Lower lobe of right lung (tissue), 2 donors: ENCODE measurements around the gene PRDM11. TPM values are rescaled to one million over a fixed set of nuclear protein-coding genes. Genes with fewer than 3 reads are reported as not detected.

Experiments
- ATAC-seq, 2 donors: fragments of 200-7000 bp; cut with Tn5 transposase; one replicate each; pipeline ENCODE4 v1.9.1; 2020 to 2022; ENCODE audit warnings: mild to moderate bottlenecking in 2 of 2, moderate library complexity in 2 of 2
- DNase-seq: peaks from one replicate; pipeline ENCODE4 v3.0.0-alpha.2; 2020
- H3K27ac ChIP-seq: fragments of 200-600 bp; one replicate; pipeline ENCODE4 v1.8.0; 2022
- H3K27me3 ChIP-seq: fragments of 200-600 bp; one replicate; pipeline ENCODE4 v1.8.0; 2022; ENCODE audit warnings: low read depth
- H3K36me3 ChIP-seq: fragments of 200-600 bp; one replicate; pipeline ENCODE4 v1.8.0; 2022; ENCODE audit warnings: mild to moderate bottlenecking
- H3K4me1 ChIP-seq: fragments of 200-600 bp; one replicate; pipeline ENCODE4 v1.8.0; 2022
- H3K4me3 ChIP-seq: fragments of 200-600 bp; one replicate; pipeline ENCODE4 v1.8.0; 2022; ENCODE audit warnings: mild to moderate bottlenecking
- H3K9me3 ChIP-seq: fragments of 200-600 bp; one replicate; pipeline ENCODE4 v1.8.0; 2022
- CTCF ChIP-seq: fragments of 200-600 bp; IDR thresholded peaks from one replicate; pipeline ENCODE4 v1.8.0; 2022; ENCODE audit warnings: antibody characterized with exemption, mild to moderate bottlenecking
- intact Hi-C: fragments of 100-400 bp; cut with DNase I; formaldehyde crosslinking; loops from one replicate; pipeline ENCODE4 v1.11.0; 2022
- total RNA-seq: library from RNA; stranded (reverse); fragmentation: NEBNext Ultra II Directional; extraction: Animal tissue kit (Norgen Biotek cat#: 25700); gene quantifications from one replicate; pipeline ENCODE4 v1.2.1, GENCODE V29; 2021
- donor health status: DM: no; HTN: yes; CAD: no; lungs with severe emphysema.

The PRDM11 gene
- total RNA-seq, 1 donor from 2014 or later, result 15.1 TPM

GRCh38 chr11:45102810-45103621 is 43.4 kb upstream of the PRDM11 start:
- intact Hi-C loops, result loop anchor here (5.0 kb wide), 1 partner anchor 166 kb away; no protein-coding TSS in a partner anchor

GRCh38 chr11:45104006-45104789 is 42.2 kb upstream of the PRDM11 start:
- intact Hi-C loops, result loop anchor here (5.0 kb wide), 1 partner anchor 167 kb away; no protein-coding TSS in a partner anchor
- H3K9me3 ChIP-seq, result no peaks in the 10 kb centered on the region
- H3K27ac ChIP-seq, result no peak overlapping the region
- no peak for DNase-seq
- H3K27me3 ChIP-seq, result no peaks in the 10 kb centered on the region
- H3K36me3 ChIP-seq, result no peaks in the 10 kb centered on the region
- ATAC-seq, result no peak
- H3K4me3 ChIP-seq, result no peak overlapping the region
- peaks cover 10% of the 10 kb centered on the region for H3K4me1 ChIP-seq
- no peak for TF ChIP-seq CTCF

More at GRCh38 chr11:45102810-45103621, 43.4 kb upstream of the PRDM11 start:
- TF ChIP-seq CTCF, result peak; percentile 96
- Histone ChIP-seq H3K4me1 (peaks cover 10% of the 10 kb centered on the region), H3K4me3 (no peak overlapping the region), H3K36me3 (no peaks in the 10 kb centered on the region), H3K27me3 (no peaks in the 10 kb centered on the region), H3K9me3 (no peaks in the 10 kb centered on the region), H3K27ac (no peak overlapping the region)
- ATAC-seq, result peak; percentile 73 to 75
- DNase-seq, result no peak

GRCh38 chr11:45104790-45105084 is 41.7 kb upstream of the PRDM11 start:
- no peak overlapping the region for H3K4me3 ChIP-seq
- no peak overlapping the region for H3K27ac ChIP-seq
- DNase-seq (no peak), ATAC-seq (no peak)
- peaks cover 10% of the 10 kb centered on the region for H3K4me1 ChIP-seq
- no peaks in the 10 kb centered on the region for H3K36me3 ChIP-seq
- no peaks in the 10 kb centered on the region for H3K27me3 ChIP-seq
- intact Hi-C loops, result loop anchor here (5.0 kb wide), 1 partner anchor 167 kb away; no protein-coding TSS in a partner anchor
- no peaks in the 10 kb centered on the region for H3K9me3 ChIP-seq
- no peak for TF ChIP-seq CTCF

GRCh38 chr11:45105233-45105983 is 41.0 kb upstream of the PRDM11 start:
- DNase-seq (peak; percentile 84), ATAC-seq (peak; percentile 82 to 88)
- H3K36me3 ChIP-seq, result no peaks in the 10 kb centered on the region
- peak; percentile 96 for TF ChIP-seq CTCF
- intact Hi-C loops, result no loop called here
- H3K27me3 ChIP-seq, result no peaks in the 10 kb centered on the region
- no peak overlapping the region for H3K27ac ChIP-seq
- peaks cover 10% of the 10 kb centered on the region for H3K4me1 ChIP-seq
- H3K4me3 ChIP-seq, result no peak overlapping the region
- H3K9me3 ChIP-seq, result no peaks in the 10 kb centered on the region

GRCh38 chr11:45105984-45106375 is 40.5 kb upstream of the PRDM11 start:
- ATAC-seq (no peak), DNase-seq (no peak)
- H3K4me1 ChIP-seq, result peaks cover 10% of the 10 kb centered on the region
- H3K27me3 ChIP-seq, result no peaks in the 10 kb centered on the region
- no peaks in the 10 kb centered on the region for H3K36me3 ChIP-seq
- intact Hi-C loops, result no loop called here
- H3K4me3 ChIP-seq, result no peak overlapping the region
- H3K9me3 ChIP-seq, result no peaks in the 10 kb centered on the region
- no peak for TF ChIP-seq CTCF
- H3K27ac ChIP-seq, result no peak overlapping the region
